ENCODE data around the gene ORAI3.

GRCh38 chr16:30907064-30907463 lies 41.8 kb upstream of the ORAI3 start:
- TF ChIP-seq, protein P1, sequence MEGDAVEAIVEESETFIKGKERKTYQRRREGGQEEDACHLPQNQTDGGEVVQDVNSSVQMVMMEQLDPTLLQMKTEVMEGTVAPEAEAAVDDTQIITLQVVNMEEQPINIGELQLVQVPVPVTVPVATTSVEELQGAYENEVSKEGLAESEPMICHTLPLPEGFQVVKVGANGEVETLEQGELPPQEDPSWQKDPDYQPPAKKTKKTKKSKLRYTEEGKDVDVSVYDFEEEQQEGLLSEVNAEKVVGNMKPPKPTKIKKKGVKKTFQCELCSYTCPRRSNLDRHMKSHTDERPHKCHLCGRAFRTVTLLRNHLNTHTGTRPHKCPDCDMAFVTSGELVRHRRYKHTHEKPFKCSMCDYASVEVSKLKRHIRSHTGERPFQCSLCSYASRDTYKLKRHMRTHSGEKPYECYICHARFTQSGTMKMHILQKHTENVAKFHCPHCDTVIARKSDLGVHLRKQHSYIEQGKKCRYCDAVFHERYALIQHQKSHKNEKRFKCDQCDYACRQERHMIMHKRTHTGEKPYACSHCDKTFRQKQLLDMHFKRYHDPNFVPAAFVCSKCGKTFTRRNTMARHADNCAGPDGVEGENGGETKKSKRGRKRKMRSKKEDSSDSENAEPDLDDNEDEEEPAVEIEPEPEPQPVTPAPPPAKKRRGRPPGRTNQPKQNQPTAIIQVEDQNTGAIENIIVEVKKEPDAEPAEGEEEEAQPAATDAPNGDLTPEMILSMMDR (IDR thresholded peaks at IDR 0.05), result no peak
- TF ChIP-seq EZH2 (IDR thresholded peaks at IDR 0.05), result no peak
